IMR-90 (cell line): ENCODE results near the gene ADGRL4. TPM values are rescaled to one million over a fixed set of nuclear protein-coding genes. Genes with fewer than 3 reads are reported as not detected.

ENCODE experiments used
- ATAC-seq: fragments of 200-7000 bp; cut with Tn5 transposase; 2 replicates; pipeline ENCODE4 v1.9.1; 2020; ENCODE audit warnings: low read depth, mild to moderate bottlenecking, moderate library complexity
- BruUV-seq: library from RNA; stranded (reverse); fragments of 400-500 nt; replicated peaks from 2 replicates; lab custom pipeline; 2021; lab: Mats Ljungman, UMichigan
- CTCF ChIA-PET: fragments of 300-600 bp; formaldehyde crosslinking; extraction: SDS; loops from one replicate; lab custom pipeline; 2021; ENCODE audit warnings: antibody characterized with exemption; lab: Yijun Ruan, JAX
- POLR2A ChIA-PET: fragments of 300-600 bp; sonication (Branson Sonifier 250); formaldehyde crosslinking; loops from one replicate; lab custom pipeline; 2022; ENCODE audit warnings: antibody characterized with exemption; ENCODE audit not compliant: unreplicated experiment; lab: Charles Lee
- DNase-seq: peaks from one replicate; pipeline ENCODE4 v3.0.0; 2013
- H2AFZ ChIP-seq: replicated peaks from 2 replicates; pipeline ENCODE3; 2013; ENCODE audit warnings: low read length, mild to moderate bottlenecking; ENCODE audit not compliant: poor library complexity
- H2AK5ac ChIP-seq: 2 replicates; pipeline ENCODE4 v1.6.1; 2013; ENCODE audit warnings: low read depth, low read length, inconsistent platforms
- H2AK9ac ChIP-seq: replicated peaks from 2 replicates; pipeline ENCODE3; 2013; ENCODE audit warnings: mild to moderate bottlenecking, low read depth, low read length, moderate library complexity; ENCODE audit not compliant: poor library complexity
- H2BK120ac ChIP-seq: 2 replicates; pipeline ENCODE4 v1.6.1; 2013; ENCODE audit warnings: low read depth, low read length, inconsistent platforms
- H2BK15ac ChIP-seq: 3 replicates; pipeline ENCODE4 v1.6.1; 2013; ENCODE audit warnings: low read depth, low read length, inconsistent platforms
- H2BK20ac ChIP-seq: 2 replicates; pipeline ENCODE4 v1.6.1; 2013; ENCODE audit warnings: low read depth, mild to moderate bottlenecking, inconsistent platforms, low read length, moderate library complexity
- H2BK5ac ChIP-seq: 2 replicates; pipeline ENCODE4 v1.6.1; 2013; ENCODE audit warnings: mild to moderate bottlenecking, low read depth, low read length, inconsistent platforms; ENCODE audit not compliant: poor library complexity, severe bottlenecking
- H3K14ac ChIP-seq: replicated peaks from 2 replicates; pipeline ENCODE4 v1.6.1; 2013; ENCODE audit warnings: low read depth, low read length, inconsistent platforms
- H3K18ac ChIP-seq: 2 replicates; pipeline ENCODE4 v1.6.1; 2013; ENCODE audit warnings: low read depth, low read length, control low read depth
- H3K23ac ChIP-seq: 2 replicates; pipeline ENCODE4 v1.6.1; 2013; ENCODE audit warnings: low read depth, low read length, inconsistent platforms
- H3K27ac ChIP-seq: 2 replicates; pipeline ENCODE4 v1.5.1; 2013; ENCODE audit warnings: mild to moderate bottlenecking, control low read depth, low read length; ENCODE audit not compliant: insufficient read depth
- H3K27me3 ChIP-seq: 2 replicates; pipeline ENCODE4 v1.6.1; 2013; ENCODE audit warnings: low read length; ENCODE audit not compliant: control insufficient read depth, insufficient read depth
- H3K36me3 ChIP-seq: 2 replicates; pipeline ENCODE4 v1.6.1; 2013; ENCODE audit warnings: low read length, mixed read lengths; ENCODE audit not compliant: control insufficient read depth, insufficient read depth
- H3K4ac ChIP-seq: 2 replicates; pipeline ENCODE4 v1.6.1; 2013; ENCODE audit warnings: low read depth, low read length, inconsistent platforms
- H3K4me1 ChIP-seq: 2 replicates; pipeline ENCODE4 v1.6.1; 2013; ENCODE audit warnings: low read length, mixed read lengths; ENCODE audit not compliant: control insufficient read depth, insufficient read depth
- H3K4me2 ChIP-seq: 2 replicates; pipeline ENCODE4 v1.6.1; 2013; ENCODE audit warnings: low read depth, mild to moderate bottlenecking, control low read depth, low read length, moderate library complexity
- H3K4me3 ChIP-seq: 2 replicates; pipeline ENCODE4 v1.5.1; 2013; ENCODE audit warnings: low read depth, mild to moderate bottlenecking, control low read depth, low read length, moderate library complexity; ENCODE audit not compliant: insufficient read depth
- H3K56ac ChIP-seq: 2 replicates; pipeline ENCODE4 v1.6.1; 2013; ENCODE audit warnings: low read length, inconsistent platforms; ENCODE audit not compliant: insufficient read depth; ENCODE audit errors: extremely low read depth
- H3K79me1 ChIP-seq, 2 experiments: 2 replicates each; pipeline ENCODE4 v1.6.1; 2013; ENCODE audit warnings: low read length in 2 of 2, inconsistent platforms in 1 of 2, low read depth in 1 of 2
- H3K9ac ChIP-seq: 2 replicates; pipeline ENCODE4 v1.6.1; 2013; ENCODE audit warnings: low read depth, low read length, control low read depth
- H3K9me1 ChIP-seq: 2 replicates; pipeline ENCODE4 v1.6.1; 2013; ENCODE audit warnings: low read length, inconsistent platforms; ENCODE audit not compliant: insufficient read depth
- H3K9me3 ChIP-seq: 2 replicates; pipeline ENCODE4 v1.6.1; 2013; ENCODE audit warnings: low read length; ENCODE audit not compliant: control insufficient read depth, insufficient read depth
- H4K20me1 ChIP-seq: 2 replicates; pipeline ENCODE4 v1.6.1; 2013; ENCODE audit warnings: low read length, inconsistent platforms; ENCODE audit not compliant: insufficient read depth
- H4K5ac ChIP-seq: 2 replicates; pipeline ENCODE4 v1.6.1; 2013; ENCODE audit warnings: mild to moderate bottlenecking, low read depth, low read length, control low read depth
- H4K8ac ChIP-seq, 2 experiments: 2 replicates each; pipeline ENCODE4 v1.6.1; 2013; ENCODE audit warnings: low read depth in 2 of 2, low read length in 2 of 2, control low read depth in 1 of 2, inconsistent platforms in 1 of 2
- H4K91ac ChIP-seq: 2 replicates; pipeline ENCODE4 v1.6.1; 2013; ENCODE audit warnings: low read depth, low read length, inconsistent platforms; ENCODE audit not compliant: insufficient read depth
- FOS ChIP-seq: fragments of 150-350 bp; IDR thresholded peaks from 2 replicates; pipeline ENCODE4 v1.6.1; 2016; ENCODE audit warnings: low read depth, low read length
- NFE2L2 ChIP-seq: fragments of 150-350 bp; IDR thresholded peaks from 2 replicates; pipeline ENCODE4 v1.6.1; 2016; ENCODE audit warnings: low read depth, mild to moderate bottlenecking, low read length
- WGBS, 2 experiments: methylation state at CpG; one replicate each; pipeline versions ENCODE4 v1.1.5 to v1.1.7; 2013; ENCODE audit warnings: missing lambda C conversion rate in 2 of 2; ENCODE audit not compliant: insufficient read length in 1 of 2; ENCODE audit errors: extremely low coverage in 2 of 2; 5-methylcytosine and 5-hydroxymethylcytosine counted together
- dilution Hi-C: fragments of 300-500 bp; cut with HindIII; formaldehyde crosslinking; loops from one replicate; pipeline ENCODE4 v1.14.3; 2018; ENCODE audit warnings: low sequenced_read_pairs; ENCODE audit not compliant: unreplicated experiment
- in situ Hi-C: fragments of 300-500 bp; cut with MboI; formaldehyde crosslinking; loops from 3 replicates; pipeline ENCODE4 v1.14.3; 2019; ENCODE audit warnings: low sequenced_read_pairs, inconsistent platforms, mixed read lengths
- intact Hi-C: fragments of 100-400 bp; cut with micrococcal nuclease; formaldehyde crosslinking; loops from 2 replicates; pipeline ENCODE4 v1.10.0; 2022
- polyA plus RNA-seq, 3 experiments: library from polyadenylated mRNA; depleted of rRNA; stranded (reverse); fragments of >200 nt; gene quantifications; 2 replicates each; pipeline ENCODE4 v1.2.3, GENCODE V29; 2012; ENCODE audit warnings: low replicate concordance in 1 of 3
- total RNA-seq: library from RNA; depleted of rRNA; stranded (reverse); fragments of >200 nt; gene quantifications from 2 replicates; pipeline ENCODE4 v1.2.3, GENCODE V29; 2012

The ADGRL4 gene
- total and polyA plus RNA-seq, 2 of the 4 experiments (the other 2 are of a cell fraction) = 3.2 to 4.5 TPM

GRCh38 chr1:78987042-78987441, 19.5 kb downstream of the ADGRL4 start:
- Histone ChIP-seq H2BK20ac (no peak overlapping the region), H2BK120ac (no peak overlapping the region), H2BK15ac (no peak overlapping the region), H3K36me3 (no peaks in the 10 kb centered on the region), H3K9me1 (no peaks in the 10 kb centered on the region), H4K8ac (no peak overlapping the region), H3K9me3 (no peaks in the 10 kb centered on the region), H3K9ac (no peak overlapping the region), H2AK9ac (no peak overlapping the region), H2AFZ (no peak overlapping the region), H3K4me1 (no peaks in the 10 kb centered on the region), H4K5ac (no peak overlapping the region), H2AK5ac (no peak overlapping the region), H3K27me3 (no peaks in the 10 kb centered on the region), H3K79me1 (no peaks in the 10 kb centered on the region), H3K4me3 (no peak overlapping the region), H3K4ac (no peak overlapping the region), H3K4me2 (no peak overlapping the region), H2BK5ac (no peak overlapping the region), H3K18ac (no peak overlapping the region), H4K91ac (no peak overlapping the region), H4K20me1 (no peaks in the 10 kb centered on the region), H3K56ac (no peak overlapping the region), H3K27ac (no peak overlapping the region), H3K23ac (no peak overlapping the region), H3K14ac (no peak overlapping the region)
- TF ChIP-seq NFE2L2 (peak; percentile 73), FOS (no peak)
- intact Hi-C loops (no loop called here), in situ Hi-C loops (no loop called here), dilution Hi-C loops (no loop called here)
- DNase-seq = no peak
- no peak for ATAC-seq
- no CpG with 5 or more reads among the region's 2 CpGs for WGBS, 2 experiments
- no TSS peak for BruUV-seq
- ChIA-PET POLR2A (no interaction called here), CTCF (no interaction called here)
